Colonic mucosa (tissue), 4 donors: ENCODE results near the gene ATG7. TPM values are rescaled to one million over a fixed set of nuclear protein-coding genes. Genes with fewer than 3 reads are reported as not detected.

ENCODE experiments used
- DNase-seq: peaks from one replicate; pipeline ENCODE4 v3.0.0-alpha.2; 2020
- H3K27ac ChIP-seq: fragments of 200-600 bp; one replicate; pipeline ENCODE4 v1.8.0; 2021
- H3K27me3 ChIP-seq: fragments of 200-600 bp; one replicate; pipeline ENCODE4 v1.8.0; 2021
- H3K36me3 ChIP-seq: fragments of 200-600 bp; one replicate; pipeline ENCODE4 v1.8.0; 2021
- H3K4me1 ChIP-seq: fragments of 200-600 bp; one replicate; pipeline ENCODE4 v1.8.0; 2021; ENCODE audit warnings: mild to moderate bottlenecking
- H3K4me3 ChIP-seq: fragments of 200-600 bp; one replicate; pipeline ENCODE4 v1.8.0; 2021
- H3K9ac ChIP-seq, 2 donors: one replicate each; pipeline ENCODE4 v1.7.0; 2013; ENCODE audit warnings: control low read depth in 2 of 2, low read depth in 2 of 2, low read length in 2 of 2
- H3K9me3 ChIP-seq: fragments of 200-600 bp; one replicate; pipeline ENCODE4 v1.8.0; 2021
- intact Hi-C: fragments of 100-400 bp; cut with DNase I; formaldehyde crosslinking; loops from one replicate; pipeline ENCODE4 v1.14.1; 2022
- total RNA-seq, 2 donors: library from RNA; stranded (reverse); fragmentation: NEBNext Ultra II Directional in 1 of 2; extraction: Animal tissue kit (Norgen Biotek cat#: 25700) in 1 of 2; gene quantifications; one replicate each; pipeline ENCODE4 v1.2.1, GENCODE V29; 2021
- TF ChIP-seq, protein P1 (sequence below): fragments of 200-600 bp; IDR thresholded peaks from one replicate; pipeline ENCODE4 v1.8.0; 2022; ENCODE audit warnings: antibody characterized with exemption, mild to moderate bottlenecking
- donor health status: healthy.
- donor health status: DM: no; HTN: no; CAD: no.
- donor health status: DM: no; HTN: no; CAD: no.

Gene ATG7
- total RNA-seq, 2 donors from 2014 or later: 31.9 to 32.0 TPM

DNA sequence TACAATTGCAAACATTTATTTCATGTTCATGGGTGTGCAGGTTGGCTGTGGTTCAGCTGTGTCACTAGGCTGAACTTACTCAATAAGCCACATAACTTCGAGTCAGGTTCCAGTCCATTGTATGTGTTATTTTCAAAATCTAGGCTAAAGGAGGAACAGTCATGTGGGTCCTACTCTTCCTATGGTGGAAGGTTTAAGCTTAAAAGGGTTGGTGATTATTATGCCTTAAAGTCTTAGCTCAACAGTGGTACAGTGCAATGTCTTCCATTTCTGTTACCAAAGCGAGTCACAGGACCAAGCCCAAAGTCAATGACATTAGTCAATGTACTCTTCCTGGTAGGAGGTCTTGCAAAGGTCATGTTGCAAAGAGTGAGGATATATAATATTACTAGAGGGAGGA is 78.2 kb downstream of the ATG7 start:
- no peaks in the 10 kb centered on the region for H3K36me3 ChIP-seq

DNA sequence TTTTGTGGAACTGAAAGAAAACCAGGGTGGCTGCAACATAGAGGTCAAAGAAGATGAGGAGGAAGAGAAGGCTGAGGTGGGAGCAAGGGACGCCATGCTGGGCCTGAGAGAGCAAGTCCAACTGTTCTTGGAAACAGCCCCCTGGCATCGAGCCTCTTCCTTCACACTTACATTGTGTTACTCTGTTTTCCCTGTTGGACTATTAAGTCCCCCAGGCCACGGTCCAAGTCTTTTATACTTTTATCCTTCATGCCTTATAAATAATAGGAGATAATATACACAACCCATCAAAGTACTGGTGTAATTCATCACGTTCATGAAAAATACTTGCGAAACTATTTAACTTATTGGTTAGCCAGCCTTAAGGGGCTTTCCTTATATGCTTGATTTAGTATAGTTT is 79.3 kb downstream of the ATG7 start:
- TF ChIP-seq, protein P1, sequence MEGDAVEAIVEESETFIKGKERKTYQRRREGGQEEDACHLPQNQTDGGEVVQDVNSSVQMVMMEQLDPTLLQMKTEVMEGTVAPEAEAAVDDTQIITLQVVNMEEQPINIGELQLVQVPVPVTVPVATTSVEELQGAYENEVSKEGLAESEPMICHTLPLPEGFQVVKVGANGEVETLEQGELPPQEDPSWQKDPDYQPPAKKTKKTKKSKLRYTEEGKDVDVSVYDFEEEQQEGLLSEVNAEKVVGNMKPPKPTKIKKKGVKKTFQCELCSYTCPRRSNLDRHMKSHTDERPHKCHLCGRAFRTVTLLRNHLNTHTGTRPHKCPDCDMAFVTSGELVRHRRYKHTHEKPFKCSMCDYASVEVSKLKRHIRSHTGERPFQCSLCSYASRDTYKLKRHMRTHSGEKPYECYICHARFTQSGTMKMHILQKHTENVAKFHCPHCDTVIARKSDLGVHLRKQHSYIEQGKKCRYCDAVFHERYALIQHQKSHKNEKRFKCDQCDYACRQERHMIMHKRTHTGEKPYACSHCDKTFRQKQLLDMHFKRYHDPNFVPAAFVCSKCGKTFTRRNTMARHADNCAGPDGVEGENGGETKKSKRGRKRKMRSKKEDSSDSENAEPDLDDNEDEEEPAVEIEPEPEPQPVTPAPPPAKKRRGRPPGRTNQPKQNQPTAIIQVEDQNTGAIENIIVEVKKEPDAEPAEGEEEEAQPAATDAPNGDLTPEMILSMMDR: no peak
- H3K27me3 ChIP-seq: no peaks in the 10 kb centered on the region
- no peaks in the 10 kb centered on the region for H3K36me3 ChIP-seq
- intact Hi-C loops: no loop called here
- no peak overlapping the region for H3K9ac ChIP-seq
- H3K27ac ChIP-seq: no peak overlapping the region
- no peaks in the 10 kb centered on the region for H3K4me1 ChIP-seq
- H3K4me3 ChIP-seq: no peak overlapping the region
- no peaks in the 10 kb centered on the region for H3K9me3 ChIP-seq
- no peak for DNase-seq

More for the DNA sequence above, 78.2 kb downstream of the ATG7 start:
- TF ChIP-seq, protein P1: no peak
- Histone ChIP-seq H3K9me3 (no peaks in the 10 kb centered on the region), H3K27me3 (no peaks in the 10 kb centered on the region), H3K9ac (no peak overlapping the region), H3K27ac (no peak overlapping the region), H3K4me3 (no peak overlapping the region), H3K4me1 (no peaks in the 10 kb centered on the region)
- no peak for DNase-seq
- intact Hi-C loops: no loop called here

DNA sequence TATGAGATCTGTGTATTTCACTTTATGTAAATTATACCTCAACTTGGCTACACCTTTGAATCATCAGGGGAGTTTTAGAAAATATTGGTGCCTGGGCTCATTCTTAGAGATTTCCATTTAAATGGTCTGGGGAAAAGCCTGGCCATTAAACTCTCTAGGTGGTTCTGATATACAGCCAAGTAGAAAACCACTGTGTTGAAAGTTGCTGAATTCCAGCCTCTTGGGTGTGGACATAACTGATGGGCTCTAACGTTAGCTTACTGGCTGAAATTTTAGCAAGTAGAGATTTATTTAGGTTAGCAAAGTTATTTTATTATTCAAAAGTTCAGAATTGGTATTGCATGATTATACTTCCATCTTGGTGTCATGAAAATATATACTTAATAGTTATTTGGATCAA is 84.1 kb downstream of the ATG7 start:
- H3K27ac ChIP-seq: no peak overlapping the region
- H3K4me1 ChIP-seq: no peaks in the 10 kb centered on the region
- H3K4me3 ChIP-seq: no peak overlapping the region
- H3K27me3 ChIP-seq: no peaks in the 10 kb centered on the region
- H3K9ac ChIP-seq: no peak overlapping the region
- no peaks in the 10 kb centered on the region for H3K9me3 ChIP-seq
- no peak for DNase-seq
- TF ChIP-seq, protein P1: no peak
- intact Hi-C loops: no loop called here
- no peaks in the 10 kb centered on the region for H3K36me3 ChIP-seq

DNA sequence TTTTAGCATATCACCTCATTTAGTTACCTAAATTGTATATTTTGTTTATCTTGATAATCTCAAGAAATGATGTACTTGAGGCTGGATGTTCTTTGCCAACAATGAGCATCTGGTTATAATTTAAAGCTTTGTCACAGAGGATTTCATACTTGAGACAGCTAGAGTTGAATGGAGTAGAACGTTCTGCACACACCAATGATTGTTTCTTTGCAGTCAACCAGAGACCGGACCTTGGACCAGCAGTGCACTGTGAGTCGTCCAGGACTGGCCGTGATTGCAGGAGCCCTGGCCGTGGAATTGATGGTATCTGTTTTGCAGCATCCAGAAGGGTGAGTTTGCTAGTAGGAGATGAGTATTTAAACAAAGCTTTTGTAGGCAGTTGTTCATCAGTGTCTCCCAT is 90.4 kb downstream of the ATG7 start:
- Histone ChIP-seq H3K9me3 (no peaks in the 10 kb centered on the region), H3K27me3 (no peaks in the 10 kb centered on the region), H3K27ac (no peak overlapping the region), H3K4me1 (no peaks in the 10 kb centered on the region), H3K36me3 (no peaks in the 10 kb centered on the region), H3K4me3 (no peak overlapping the region), H3K9ac (no peak overlapping the region)
- intact Hi-C loops: no loop called here
- TF ChIP-seq, protein P1: no peak
- no peak for DNase-seq

DNA sequence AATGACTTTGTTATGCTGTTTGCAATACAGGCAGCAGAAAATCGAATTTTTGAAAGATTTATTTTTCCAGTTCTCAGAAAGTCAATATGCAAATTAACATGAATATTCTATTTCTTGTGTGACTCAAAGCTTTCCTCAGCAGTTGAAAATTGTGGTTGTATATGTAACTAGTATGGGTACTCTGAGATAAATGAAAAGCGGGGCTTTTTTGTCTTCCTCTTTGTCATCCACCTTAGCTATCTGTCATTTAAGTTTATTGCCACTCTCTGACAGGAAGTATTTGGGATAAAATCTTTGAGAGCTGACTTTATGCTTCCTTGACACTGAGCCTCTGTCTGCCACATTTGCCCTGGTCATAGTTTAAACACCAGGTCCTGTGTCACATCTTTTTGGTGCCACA is 91.5 kb downstream of the ATG7 start:
- no peaks in the 10 kb centered on the region for H3K27me3 ChIP-seq
- H3K27ac ChIP-seq: no peak overlapping the region
- H3K4me1 ChIP-seq: no peaks in the 10 kb centered on the region
- H3K4me3 ChIP-seq: no peak overlapping the region
- no peaks in the 10 kb centered on the region for H3K36me3 ChIP-seq
- TF ChIP-seq, protein P1: no peak
- H3K9me3 ChIP-seq: no peaks in the 10 kb centered on the region
- no peak for DNase-seq
- H3K9ac ChIP-seq: no peak overlapping the region
- intact Hi-C loops: no loop called here

DNA sequence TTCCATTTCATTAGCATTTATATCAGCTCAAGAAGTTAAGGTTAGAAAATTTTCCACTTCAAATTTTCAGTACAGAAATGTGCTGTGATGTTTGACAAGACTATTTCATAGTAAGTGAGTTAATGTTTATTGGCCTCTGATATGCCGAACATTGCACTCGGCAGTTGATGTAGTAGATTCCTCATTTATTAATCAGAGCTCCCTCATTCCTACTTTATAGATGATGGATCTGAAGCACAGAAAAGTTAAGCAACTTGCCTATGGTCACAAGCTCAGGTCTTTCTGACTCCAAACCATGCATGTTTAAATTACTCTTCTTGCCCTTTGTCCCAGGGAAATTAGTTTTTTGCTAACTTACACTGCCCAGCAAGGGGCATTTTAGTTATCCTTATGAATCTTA is 92.0 kb downstream of the ATG7 start:
- Histone ChIP-seq H3K4me3 (no peak overlapping the region), H3K4me1 (no peaks in the 10 kb centered on the region), H3K27ac (no peak overlapping the region), H3K36me3 (no peaks in the 10 kb centered on the region), H3K27me3 (no peaks in the 10 kb centered on the region), H3K9me3 (no peaks in the 10 kb centered on the region), H3K9ac (no peak overlapping the region)
- intact Hi-C loops: no loop called here
- no peak for DNase-seq
- TF ChIP-seq, protein P1: no peak
